NCI-H1105 (cell line): ENCODE results near the gene UNC45B.
"Not testable (repeated sequence)": the region's sequence is repeated elsewhere in the genome, so short reads cannot be mapped to it uniquely, and the experiment has no call there.

Experiments used
- DNase-seq: peaks from one replicate; lab custom pipeline; 2025; lab: John Stamatoyannopoulos, UW

Gene UNC45B

DNA sequence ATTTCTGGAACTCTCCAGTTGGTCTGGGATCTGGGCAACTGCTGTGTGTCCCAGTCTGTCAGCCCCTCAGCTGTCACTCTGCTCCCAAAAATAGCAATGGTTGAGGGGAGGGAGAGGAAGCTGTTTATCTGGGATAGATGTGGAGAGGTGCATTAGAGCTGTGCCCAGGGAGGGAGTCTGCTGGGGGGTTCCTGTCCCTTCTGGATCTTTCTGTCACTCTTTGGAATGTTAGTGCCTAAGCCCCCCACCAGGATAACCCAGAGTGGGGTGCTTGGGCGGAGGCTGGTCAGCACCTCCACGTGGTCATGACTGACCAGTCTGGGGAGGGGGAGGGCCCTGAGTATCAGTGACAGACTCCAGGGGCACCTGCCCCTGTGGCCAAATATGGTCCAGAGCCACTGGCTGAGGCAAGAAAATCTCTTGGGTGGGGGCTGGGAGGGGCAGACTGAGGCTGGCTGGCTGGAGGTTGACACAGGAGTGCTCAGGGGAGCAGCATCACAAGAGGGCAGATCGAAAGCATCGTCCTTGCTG, at the start of gene UNC45B:
UNC45B (plus strand) TSS at position 443 of the 531 bp plus-strand sequence. CDS start 447 bp downstream, outside the sequence.
- DNase-seq: no peak

- no peak for DNase-seq
Observed at GRCh38 chr17:35099908-35100307, 47.7 kb upstream of the UNC45B start.

- DNase-seq: no peak
Observed at GRCh38 chr17:35101036-35101435, 46.6 kb upstream of the UNC45B start.

DNA sequence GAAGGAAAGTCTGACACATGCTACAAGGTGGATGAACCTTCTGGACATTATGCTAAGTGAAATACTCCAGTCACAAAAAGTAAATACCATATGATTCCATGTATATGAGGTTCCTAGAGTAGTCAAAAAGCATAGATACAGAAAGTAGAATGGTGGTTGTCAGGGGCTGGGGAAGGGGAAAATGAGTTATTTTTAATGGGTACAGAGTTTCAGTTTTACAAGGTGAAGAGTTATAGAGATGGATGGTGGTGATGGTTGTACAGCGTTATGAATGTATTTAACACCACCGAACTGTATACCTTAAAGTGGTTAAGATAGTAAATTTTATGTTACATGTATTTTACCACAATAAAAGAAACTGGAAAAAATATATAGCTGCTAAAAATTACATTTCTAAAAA, 45.9 kb upstream of the UNC45B start:
- no peak for DNase-seq

GRCh38 chr17:35103271-35103670, 44.3 kb upstream of the UNC45B start:
- no peak for DNase-seq

DNA sequence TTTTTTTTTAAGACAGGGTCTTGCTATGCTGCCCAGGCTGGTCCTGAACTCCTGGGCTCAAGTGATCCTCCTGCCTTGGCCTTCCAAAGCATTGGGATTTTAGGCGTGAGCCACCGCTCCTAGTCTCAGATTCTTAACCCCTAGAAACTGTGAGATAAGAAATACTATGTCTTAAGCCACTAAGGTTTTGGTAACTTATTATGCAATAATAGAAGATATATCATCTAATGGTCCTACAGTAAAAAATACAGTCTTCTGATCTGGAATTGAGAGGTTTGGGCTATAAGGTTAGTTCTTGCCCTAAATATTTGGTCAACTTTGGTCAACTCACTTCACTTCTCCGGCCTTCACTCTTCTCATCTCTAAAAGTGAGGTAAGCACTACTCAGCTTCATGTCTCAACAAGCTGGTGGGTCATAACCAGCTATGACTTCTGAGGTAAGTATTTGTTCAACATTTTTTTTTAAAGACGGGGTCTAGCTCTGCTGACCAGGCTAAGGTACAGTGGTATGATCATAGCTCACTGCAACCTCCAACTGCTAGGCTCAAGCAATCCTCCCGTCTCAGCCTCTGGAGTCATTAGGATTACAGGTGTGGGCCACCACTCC, 42.7 kb upstream of the UNC45B start:
- DNase-seq: no peak

GRCh38 chr17:35110791-35111190, 36.8 kb upstream of the UNC45B start:
- not testable (repeated sequence) for DNase-seq

- DNase-seq: no peak
Observed at GRCh38 chr17:35116845-35117244, 30.8 kb upstream of the UNC45B start.

GRCh38 chr17:35117984-35118383, 29.6 kb upstream of the UNC45B start:
- DNase-seq: no peak

DNA sequence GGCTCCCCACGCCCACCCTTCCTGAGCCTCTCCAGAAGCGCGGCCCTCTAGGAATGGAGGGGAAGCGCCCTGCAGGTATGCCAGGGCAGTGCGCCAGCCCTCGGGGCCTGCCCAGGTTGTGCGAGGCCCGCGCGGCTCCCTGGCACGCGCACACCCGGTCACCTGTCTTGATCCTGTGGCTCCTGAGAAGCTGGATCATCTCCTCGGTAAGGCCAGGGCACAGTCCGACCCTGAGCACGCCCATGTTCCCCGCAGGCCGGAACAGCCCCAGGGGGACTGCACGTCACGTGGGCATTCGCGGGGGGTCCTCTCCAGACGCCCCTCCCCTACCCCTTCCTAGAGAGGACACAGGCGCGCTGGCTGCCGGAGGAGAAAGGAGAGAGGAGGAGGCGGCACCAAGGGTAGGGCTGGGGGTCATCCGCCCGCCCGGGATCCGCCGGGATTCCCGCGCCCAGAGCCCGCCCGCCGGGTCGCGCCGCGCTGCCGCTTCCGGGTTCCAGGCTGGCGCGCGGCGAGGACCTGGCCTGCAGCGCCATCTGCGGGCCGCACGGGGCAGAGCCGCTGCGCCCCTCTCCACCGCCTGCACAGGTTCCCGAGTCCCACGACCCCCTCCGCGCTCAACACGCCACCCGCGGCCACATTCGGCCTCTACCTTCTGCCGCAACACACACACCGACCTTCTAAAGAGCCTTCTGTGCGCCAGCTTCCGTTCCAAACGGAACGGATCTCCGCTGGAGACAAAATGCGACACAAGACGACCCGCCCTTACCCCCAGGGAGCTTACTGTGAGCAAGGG, 28.0 kb upstream of the UNC45B start, which contains the start of gene RAD51D:
RAD51D (minus strand) TSS at position 491 of the 796 bp plus-strand sequence; CDS start at position 244, 247 bp downstream.
- DNase-seq: peak; percentile 58

- DNase-seq: no peak
Observed at GRCh38 chr17:35121315-35121714, 26.3 kb upstream of the UNC45B start, which contains the start of gene FNDC8. Gene FNDC8, plus strand, starts transcription at chr17:35121615. Its CDS starts 79 bp downstream, at chr17:35121694.

GRCh38 chr17:35127751-35128514, 19.7 kb upstream of the UNC45B start:
- no peak for DNase-seq

DNA sequence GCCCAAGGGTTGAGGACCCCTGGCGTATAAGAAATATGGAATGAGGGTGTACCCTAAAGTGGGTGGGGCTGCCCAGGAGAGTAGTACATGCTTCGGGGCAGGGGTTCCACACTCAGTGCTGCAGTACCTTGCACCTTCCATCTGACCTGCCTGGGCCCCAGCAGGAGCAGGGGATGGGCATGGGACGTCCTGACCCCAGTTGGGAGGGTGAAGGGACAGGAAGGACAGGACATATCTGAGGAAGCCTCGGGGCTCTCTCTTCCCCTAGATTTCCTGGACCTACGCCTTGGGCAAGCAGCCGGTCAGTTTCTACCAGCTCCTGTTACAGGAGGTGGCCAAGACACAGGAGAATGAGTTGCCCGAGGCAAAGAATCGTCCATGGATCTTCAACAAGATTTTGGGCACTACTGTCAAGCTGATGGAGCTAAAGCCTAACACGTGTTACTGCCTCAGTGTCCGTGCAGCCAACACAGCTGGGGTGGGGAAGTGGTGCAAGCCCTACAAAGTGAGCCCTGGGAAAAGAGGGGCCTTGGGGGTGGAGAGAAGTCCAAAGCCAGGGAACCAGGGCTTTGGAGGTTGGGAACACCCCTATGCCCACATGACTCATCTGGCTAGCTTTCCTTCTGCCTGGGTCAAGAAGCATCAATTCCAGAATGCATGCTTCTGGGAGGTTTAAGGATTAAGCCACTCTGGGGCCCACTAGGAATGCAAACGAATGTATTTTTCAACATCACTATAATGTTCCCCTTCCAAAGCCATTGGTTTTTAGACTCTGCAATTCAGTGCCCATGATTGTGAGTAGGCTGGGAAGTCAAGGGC, 18.3 kb upstream of the UNC45B start:
- no peak for DNase-seq

GRCh38 chr17:35129973-35130351, 17.7 kb upstream of the UNC45B start:
- DNase-seq: no peak

GRCh38 chr17:35130392-35130791, 17.2 kb upstream of the UNC45B start:
- no peak for DNase-seq

DNA sequence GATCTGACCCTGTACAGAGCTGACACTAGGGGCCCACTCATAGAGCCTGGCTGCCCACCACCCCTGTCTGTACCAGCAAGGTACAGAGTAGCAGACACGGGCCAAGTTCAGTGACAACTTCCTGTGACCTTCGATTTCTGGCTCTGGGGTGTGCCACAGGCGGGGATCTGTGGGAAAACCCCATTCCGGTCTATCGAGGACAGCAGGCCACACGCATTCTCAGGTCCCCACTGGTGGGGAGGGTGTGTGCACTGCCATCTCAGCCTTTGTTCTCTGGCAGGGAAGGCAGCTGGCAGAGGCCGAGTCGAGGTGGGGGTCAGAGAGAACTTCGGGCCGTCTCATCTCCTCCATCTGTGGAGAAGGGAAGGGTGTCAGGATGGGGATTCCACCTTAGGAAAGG, 15.5 kb upstream of the UNC45B start:
- DNase-seq: no peak

DNA sequence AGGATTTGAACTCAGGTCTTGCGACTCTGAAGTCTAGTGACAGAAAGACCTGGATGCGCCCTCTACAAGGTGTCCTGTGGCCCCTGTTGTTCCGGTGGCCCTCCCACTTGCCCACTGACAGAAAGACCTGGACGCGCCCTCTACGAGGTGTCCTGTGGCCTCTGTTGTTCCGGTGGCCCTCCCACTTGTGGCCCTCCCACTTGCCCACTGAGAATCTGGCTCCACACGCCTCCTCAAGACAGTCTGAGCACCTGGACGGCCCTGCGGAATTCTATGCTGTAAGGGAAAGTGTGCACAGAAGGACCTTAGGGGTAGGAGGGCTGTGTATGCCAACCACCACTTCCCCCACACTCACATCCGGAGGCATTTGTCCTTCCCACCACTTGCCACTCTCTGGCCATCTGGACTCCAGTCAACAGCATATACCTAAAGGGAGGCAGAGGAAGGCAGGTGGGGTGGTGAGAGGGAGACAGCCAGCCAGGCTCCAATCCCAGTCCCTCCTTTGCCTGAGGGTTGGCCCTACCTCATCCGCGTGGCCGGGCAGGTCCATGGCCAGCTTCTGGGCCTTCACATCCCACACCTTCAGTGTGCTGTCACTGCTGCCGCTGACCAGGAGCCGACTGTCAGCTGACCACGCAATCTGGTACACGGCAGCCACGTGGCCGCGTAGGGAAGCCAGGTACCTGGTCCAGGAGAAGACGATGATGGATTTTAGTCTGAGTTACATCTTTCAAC, 14.6 kb upstream of the UNC45B start:
- no peak for DNase-seq

DNA sequence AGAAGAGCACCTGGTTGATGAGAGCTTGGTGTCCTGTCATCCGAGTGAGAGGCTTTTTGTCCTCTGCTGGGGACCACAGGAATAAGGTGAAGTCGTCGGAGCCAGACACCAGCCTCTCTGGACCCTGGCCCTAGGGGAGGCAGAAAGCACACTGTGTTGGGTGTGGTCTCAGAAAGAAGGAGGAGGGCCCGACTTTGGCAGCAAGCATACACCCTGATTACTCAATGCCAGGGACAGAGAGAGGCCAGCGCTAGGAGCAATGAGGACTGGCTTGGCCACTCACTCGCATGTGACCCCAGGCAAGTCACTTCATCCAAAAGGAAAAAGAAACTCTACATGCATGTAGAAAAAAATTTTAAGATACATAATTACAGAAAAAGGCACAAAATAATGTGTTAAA, 12.3 kb upstream of the UNC45B start:
- no peak for DNase-seq

- DNase-seq: no peak
Observed at GRCh38 chr17:35138218-35138617, 9.4 kb upstream of the UNC45B start.

GRCh38 chr17:35141681-35142466, 5.7 kb upstream of the UNC45B start, which contains the start of gene NLE1:
Gene NLE1, minus strand, starts transcription at chr17:35142303. Its CDS starts 28 bp downstream, at chr17:35142275.
- peak; percentile 28 for DNase-seq
